HG02938 (cell line): ENCODE data around the gene ADAM11.
"Not testable (repeated sequence)": the region's sequence is repeated elsewhere in the genome, so short reads cannot be mapped to it uniquely, and the experiment has no call there.

Experiments
- ATAC-seq: cut with Tn5 transposase; IDR thresholded peaks from one replicate; pipeline ENCODE4 v1.9.1; 2021; ENCODE audit warnings: mild to moderate bottlenecking, moderate library complexity; ENCODE audit not compliant: unreplicated experiment

ADAM11 gene, protein sequence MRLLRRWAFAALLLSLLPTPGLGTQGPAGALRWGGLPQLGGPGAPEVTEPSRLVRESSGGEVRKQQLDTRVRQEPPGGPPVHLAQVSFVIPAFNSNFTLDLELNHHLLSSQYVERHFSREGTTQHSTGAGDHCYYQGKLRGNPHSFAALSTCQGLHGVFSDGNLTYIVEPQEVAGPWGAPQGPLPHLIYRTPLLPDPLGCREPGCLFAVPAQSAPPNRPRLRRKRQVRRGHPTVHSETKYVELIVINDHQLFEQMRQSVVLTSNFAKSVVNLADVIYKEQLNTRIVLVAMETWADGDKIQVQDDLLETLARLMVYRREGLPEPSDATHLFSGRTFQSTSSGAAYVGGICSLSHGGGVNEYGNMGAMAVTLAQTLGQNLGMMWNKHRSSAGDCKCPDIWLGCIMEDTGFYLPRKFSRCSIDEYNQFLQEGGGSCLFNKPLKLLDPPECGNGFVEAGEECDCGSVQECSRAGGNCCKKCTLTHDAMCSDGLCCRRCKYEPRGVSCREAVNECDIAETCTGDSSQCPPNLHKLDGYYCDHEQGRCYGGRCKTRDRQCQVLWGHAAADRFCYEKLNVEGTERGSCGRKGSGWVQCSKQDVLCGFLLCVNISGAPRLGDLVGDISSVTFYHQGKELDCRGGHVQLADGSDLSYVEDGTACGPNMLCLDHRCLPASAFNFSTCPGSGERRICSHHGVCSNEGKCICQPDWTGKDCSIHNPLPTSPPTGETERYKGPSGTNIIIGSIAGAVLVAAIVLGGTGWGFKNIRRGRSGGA

DNA sequence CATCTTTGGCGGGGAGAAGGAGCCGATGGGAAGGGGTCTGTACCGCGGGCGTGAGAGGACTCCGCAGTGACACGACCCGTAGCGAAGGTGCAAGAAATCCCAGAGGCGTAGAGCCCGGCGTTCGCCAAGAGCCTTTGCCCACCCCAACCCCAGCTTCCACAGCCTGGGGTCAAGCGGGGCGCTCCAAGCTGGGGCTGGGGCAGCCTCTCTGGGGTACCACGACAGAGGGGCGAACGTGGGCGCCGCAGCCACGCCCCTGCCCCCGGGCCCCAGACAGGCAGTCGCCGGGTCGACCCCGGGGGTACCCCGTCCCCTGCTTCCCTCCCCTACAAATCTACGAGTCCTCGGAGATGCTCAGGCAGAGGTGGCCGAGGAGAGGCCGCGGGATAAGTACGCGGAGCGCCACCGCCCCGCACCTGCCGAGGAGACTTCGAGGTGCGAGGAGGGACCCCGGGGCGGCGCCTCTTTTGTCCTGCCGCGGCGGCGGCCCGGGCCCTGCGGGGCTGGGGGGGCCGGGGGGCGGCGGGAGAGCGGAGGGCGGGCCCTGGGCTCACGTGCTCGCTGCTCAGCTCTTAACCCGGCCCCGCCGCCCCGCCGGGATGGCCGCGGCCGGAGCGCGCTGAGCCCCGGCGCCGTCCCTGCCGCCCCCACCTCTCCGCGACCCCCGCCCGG lies at the start of gene ADAM11:
TSS of gene ADAM11 (plus strand) at position 575 of the 672 bp plus-strand sequence. CDS start 212 bp downstream, outside the sequence.
- ATAC-seq = no peak

DNA sequence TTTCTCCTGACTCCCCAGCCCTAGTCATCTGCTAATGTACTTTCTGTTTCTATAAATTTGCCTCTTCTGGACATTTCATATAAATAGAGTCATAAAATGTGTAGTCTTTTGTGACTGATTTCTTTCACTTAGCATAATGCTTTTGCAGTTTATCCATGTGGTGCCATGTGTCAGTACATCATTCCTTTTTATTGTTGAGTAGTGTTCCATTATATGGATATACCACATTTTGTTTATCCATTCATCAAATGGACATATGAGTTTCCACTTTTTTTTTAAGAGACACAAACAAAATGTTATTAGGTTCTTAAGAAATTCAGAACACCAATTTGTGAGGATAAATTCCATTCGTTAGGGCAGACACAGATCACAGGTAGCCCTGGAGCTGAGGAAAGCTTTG lies 39.3 kb upstream of the ADAM11 start:
- no peak for ATAC-seq

DNA sequence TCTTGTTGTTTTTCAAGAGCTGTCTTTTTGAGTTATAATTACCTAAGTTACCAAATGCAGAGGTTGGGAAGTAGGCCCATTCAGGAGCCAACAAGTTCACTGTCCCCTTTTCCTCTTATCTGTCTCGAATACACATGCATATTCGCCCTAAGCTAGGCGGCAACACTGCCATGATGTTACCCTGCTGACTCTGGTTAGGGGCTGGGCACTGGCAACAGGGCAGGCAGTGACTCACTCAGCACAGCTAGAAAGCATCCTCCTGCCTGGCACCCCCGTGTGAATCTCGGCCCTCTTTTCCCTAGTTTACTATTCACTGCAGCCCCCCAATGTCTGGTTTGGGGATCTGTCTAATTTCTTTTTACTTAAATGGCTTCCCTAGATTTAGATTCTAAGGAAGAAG lies 36.5 kb upstream of the ADAM11 start:
- no peak for ATAC-seq

DNA sequence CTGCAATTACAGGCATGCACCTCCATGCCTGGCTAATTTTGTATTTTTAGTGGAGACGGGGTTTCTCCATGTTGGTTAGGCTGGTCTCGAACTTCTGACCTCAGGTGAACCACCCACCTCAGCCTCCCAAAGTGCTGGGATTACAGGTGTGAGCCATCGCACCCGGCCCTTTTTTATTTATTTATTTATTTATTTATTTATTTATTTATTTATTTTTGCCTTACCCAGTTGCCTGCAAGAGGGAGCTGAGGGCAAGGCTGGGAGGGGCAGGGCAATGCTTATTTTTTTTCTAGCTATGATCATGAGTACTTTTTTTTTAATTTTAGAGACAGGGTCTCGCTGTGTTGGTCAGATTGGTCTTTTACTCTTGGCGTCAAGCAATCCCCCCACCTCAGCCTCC lies 32.7 kb upstream of the ADAM11 start:
- ATAC-seq = not testable (repeated sequence)

DNA sequence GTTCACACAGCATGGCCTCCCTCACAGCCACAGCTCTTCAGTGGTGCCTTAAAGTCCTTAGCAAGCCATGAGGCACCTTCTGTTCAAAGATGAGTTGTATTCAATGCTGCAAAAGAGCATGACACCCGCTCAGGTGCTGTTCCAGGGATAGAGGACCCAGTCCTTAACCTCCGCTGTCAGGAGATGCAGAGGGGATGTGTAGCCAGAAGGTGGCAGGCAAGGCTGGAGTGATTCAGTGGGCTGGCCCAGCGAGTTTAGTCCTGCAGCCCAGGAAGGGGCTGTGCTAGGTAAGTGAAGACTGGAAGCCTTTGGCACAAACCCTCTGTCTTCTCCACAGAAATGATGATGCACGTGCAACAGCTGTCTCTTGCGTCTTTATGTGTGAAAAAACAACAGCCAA lies 25.0 kb upstream of the ADAM11 start:
- ATAC-seq = no peak

DNA sequence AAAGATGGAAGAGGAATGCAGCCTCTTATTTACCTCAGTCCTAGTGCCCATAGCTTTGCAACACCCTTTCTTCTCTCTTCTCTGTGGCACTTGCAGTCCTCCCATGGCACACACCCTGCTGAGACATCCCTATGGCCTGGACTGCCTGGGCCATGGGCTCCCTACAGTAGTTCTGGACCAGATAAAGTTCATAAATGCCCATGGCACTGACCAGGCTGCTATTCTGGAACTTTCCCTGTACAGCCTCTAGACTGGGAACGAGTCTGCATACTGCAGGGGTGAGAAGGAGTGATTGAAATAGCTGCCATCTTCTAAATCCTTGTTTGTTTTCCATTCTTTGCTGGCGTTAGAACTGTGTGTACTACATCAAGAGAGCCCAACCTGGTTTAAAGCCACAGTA lies 24.5 kb upstream of the ADAM11 start:
- ATAC-seq = no peak

DNA sequence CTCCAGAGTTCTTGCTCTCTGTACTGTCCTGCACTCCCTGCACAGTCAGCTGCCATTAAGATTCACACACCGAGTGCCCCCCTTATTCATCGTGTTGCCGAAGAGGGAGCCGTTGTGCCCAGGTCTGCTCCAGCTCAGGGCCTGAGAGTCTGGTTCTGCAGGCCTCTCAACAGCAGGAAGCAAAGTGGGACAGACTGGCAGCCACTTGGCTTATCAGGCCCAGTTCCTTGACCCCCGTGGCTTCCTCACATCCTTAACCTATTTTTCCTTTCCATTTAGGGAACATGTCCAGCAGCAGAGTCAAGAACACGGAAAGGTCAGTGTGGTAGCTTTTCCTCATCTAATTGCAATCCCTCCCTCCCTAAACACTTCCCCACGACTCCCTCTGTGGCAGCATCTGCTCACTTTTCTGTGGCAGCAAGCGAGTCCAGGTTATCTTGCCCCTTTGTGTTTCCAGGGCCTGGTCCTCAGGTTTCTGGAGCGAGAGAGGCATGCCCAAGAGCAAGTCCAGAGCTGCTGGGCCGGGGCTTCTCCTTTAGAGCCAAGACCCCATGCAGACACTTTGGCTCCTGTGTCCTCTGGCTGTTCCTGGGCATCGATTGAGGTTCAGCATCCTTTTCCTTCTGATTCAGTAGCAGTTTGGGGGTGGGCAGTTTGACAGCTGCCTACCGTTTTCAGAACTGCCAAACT lies 22.1 kb upstream of the ADAM11 start:
- no peak for ATAC-seq

DNA sequence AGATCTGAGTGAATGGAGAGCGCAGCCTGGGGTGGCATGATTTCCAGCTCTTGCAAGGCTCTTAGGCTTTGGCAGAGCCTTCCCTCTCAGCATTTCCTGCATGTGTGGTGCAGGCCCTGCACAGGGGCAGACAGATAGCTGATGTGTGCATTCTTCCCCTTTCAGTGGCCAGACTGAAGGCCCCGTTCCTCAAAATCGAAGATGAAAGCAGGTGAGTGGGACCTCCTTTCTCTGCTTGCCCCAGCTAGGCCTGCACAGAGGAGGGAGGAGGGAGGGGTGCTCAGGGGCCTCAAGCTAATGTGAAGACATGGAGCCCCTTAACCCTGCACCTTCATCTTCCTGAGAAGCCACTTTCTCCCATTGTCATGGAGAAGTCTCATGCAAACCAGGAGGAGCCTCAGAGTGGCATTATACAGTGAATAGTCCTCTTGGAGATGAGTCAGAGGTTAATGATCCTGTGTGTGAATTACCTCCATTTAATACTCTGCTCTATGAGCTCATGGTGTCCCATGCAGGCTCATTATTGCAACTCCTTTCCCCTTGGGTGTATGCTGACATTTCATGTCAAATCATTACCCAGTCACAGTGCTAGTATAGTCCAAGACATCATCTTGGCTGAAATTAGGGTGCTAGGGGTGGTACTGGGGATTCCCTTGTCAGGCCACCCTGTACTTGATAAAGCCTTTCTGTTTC lies 20.4 kb upstream of the ADAM11 start:
- ATAC-seq = no peak

DNA sequence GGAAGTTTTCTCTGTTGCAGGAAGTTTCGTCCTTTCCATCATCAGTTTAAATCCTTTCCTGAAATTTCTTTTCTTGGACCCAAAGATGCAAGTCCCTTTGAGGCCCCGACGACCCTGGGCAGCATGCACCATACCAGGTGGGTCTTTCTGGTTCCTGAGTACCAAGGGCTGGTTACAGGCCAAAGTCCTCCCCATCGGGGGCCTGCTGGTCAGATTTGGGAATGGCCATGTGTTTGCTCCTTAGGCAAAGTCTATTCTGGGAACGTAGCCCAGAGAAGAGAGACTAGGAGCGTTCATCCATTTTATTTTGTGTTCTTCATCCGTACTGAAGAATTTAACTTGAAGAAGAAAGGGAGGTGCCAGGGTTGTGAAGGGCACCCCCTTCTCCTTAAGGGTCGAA lies 17.5 kb upstream of the ADAM11 start:
- ATAC-seq = no peak

DNA sequence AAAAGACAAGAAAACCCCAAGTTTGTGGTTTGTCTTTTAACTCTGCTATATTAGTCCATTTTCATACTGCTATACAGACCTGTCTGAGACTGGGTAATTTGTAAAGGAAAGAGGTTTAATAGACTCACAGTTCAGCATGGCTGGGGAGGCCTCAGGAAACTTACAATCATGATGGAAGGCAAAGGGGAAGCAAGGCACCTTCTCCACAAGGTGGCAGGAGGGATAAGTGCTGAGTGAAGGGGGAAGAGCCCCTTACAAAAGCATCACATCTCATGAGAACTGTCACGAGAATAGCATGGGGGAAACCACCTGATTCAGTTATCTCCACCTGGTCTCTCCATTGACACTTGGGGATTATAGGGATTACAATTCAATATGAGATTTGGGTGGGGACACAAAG lies 13.5 kb upstream of the ADAM11 start:
- no peak for ATAC-seq

DNA sequence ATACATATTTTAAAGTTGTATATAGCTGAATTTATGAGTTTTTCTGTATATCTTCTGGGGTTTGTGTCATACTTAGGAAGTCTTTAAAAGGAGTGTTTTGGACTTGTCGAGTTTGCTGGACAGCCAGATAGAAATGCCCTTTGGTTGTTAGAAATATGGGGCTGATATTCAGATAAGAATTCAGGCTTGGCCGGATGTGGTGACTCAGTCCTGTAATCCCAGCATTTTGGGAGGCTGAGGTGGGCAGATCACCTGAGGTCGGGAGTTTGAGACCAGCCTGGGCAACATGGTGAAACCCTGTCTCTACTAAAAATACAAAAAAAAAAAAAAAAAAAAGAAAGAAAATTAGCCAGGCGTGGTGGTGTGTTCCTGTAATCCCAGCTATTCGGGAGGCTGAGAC lies 13.1 kb upstream of the ADAM11 start:
- not testable (repeated sequence) for ATAC-seq

DNA sequence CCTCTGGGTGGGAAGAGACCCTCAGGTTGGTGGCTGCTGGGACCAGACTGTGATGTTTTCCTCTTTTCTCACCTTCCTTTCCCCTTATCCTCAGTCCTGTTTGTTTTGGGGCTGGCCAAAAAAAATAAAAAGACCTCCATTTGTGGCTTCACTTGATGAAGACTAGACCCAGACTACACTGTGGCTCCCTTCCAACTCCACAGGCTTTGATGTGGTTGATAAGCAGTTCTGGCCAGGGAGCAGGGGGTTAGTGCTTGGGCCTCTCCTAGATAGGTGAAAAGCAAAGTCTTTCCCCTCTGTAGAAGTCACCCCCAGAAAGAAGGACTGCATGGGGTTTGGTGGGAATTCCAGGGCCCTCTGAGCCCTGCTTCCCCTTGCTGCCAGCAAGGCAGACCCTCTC lies 11.2 kb upstream of the ADAM11 start:
- ATAC-seq = no peak

DNA sequence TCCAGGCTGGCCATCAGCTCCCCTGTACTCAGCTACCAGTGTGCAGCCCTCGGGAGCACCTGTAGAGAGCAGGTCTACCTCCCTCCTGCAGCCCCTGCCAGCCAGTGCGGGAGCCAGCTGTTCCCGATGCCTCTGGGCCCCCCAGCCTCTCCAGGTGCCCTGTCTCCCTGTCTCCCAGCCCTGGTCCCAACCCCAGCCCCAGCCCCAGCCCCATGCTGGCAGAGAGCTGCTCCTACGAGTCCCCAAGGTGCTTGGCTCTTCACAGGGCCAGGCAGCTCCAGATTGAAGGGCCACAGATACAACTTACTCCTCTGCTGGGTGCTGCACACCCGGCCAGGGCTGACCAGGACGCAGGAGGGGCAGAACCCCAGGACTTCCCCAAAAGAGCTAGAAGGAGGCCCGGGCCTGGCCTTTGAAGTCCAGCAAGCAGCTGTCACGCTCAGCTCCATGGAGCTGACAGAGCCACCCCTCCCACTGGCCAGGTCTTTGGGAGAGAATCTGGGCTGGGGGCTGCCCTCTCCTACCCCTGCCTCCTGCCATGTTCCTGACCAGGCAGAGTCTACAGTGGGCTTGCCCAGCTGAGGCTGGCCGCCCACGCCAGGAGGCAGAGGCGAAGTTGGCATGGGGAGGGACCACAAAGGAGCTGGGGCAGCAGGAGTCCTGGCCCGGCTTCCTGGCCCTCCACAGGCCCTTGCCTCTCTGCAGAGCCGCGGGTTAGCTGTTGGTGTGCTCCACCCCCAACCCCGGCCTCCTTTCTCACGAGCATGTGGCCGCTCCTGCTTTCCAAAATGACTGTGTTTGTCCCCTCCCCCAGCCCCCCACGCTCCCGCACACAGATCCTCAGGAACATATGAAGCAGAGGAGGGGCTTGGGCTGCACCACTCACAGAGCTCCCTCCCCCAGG lies 9.5 kb upstream of the ADAM11 start:
- ATAC-seq = no peak

DNA sequence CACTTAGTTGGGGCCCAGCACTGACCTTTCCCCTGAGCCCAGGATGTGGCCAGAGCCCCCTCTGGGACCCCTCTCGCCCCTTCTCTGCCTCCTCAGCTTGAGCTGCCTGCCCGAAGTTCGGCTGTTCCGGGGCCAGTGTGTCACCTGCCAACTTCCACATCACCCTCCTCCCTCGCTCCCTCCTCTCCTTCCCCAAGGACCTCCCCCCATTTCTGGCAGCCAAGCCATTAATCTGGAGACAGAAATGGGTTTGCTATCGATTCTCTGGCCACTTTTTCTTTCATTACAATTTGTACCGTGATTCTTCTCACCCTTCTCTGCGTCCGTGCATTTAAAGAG lies 8.8 kb upstream of the ADAM11 start:
- no peak for ATAC-seq

DNA sequence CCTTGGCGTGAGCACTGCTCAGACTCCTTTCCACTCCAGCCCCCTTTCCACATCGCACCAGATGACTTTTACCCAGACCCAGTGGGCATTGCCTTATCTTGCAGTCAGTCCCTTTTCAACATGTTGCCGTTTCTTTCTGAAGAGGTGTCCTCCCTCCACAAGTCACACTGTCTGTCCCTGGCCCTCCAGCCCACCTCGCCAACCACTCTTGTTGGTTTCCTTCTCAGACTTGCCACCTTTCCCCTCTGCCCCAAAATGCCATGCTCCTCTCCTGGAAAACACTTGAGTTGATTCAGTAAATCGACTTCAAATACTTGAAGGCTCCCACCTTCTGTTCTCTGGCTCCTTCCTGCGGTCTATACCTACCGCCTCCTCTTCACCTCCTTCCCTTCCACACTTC lies 7.5 kb upstream of the ADAM11 start:
- no peak for ATAC-seq

DNA sequence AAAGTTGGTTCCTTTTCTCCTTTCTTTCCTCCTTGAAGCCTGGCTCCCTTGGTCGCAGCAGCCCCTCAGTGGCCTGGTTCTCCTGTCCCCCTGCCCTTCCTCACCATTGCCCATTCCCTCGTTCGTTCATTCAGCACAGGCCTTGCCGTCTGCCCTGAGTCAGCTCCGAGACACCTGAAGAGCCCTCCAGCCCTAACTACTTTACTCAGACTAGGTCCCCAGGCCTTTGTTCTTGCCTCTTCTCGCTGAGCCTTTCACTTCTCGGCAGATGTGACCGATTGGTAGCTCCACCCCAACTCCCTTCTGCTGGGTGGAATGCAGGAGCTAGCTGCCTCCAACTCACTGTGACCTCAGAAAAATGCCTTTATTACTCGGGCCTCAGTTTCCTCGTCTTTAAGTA lies 7.0 kb upstream of the ADAM11 start:
- ATAC-seq = no peak

DNA sequence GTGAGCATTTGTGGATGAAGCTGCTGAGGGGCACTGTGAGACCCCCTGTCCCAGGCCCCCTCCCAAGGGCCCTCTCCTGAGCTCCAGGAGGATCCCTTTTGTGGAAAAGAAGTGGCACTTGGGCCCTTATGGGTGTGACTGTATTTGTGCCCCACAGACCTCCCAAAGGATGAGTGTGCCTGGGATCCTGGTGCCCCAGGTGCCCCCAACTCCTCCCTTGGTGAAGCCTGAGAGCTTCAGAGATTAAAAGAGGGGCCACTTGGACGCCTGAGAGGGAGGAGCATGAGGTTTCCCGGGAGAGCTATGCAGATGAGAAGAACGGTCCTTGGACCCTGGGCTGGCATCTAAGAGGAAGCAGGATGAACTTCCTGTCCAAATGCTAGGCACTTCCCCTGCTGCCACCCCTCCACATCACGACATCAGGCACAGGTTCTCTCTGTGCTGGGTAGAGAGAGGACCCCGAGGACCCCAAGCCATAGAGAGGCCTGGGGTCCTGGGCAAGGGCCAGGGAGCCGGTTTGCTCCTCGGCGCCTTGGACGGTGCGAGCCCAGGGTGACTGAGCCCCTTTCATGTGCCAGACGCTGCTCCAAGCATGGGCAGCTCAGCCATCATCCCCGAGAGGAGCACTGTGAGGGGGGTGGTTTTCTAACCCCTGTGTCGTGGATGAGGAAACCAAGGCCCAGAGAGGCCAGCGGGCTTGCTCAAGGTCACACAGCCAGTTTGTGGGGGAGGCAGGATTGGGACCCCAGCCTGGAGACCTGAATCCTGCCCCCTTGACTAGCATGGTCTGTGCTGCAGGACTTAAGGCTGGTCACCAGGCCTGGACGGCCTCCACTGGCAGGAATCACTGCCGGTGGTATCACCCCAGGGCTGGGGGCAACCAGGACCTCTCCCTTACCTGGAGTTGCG lies 5.6 kb upstream of the ADAM11 start:
- ATAC-seq = no peak

DNA sequence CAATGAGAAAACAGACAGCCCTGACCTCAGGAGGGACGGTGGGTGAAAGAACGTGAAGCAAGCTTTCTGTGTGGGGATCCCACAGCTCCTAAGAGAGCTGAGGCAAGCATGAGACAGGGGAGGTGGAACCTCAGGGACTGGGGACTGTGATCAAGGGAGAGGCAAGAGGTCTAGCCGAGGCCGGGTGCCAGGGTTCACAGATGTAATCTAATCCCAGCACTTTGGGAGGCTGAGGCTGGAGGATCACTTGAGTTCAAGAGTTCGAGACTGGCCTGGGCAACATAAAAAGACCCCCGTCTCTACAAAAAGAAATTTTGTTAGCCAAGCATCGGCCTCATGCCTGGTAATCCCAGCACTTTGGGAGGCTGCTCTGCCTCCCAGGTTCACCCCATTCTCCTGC lies 4.5 kb upstream of the ADAM11 start:
- ATAC-seq = no peak

DNA sequence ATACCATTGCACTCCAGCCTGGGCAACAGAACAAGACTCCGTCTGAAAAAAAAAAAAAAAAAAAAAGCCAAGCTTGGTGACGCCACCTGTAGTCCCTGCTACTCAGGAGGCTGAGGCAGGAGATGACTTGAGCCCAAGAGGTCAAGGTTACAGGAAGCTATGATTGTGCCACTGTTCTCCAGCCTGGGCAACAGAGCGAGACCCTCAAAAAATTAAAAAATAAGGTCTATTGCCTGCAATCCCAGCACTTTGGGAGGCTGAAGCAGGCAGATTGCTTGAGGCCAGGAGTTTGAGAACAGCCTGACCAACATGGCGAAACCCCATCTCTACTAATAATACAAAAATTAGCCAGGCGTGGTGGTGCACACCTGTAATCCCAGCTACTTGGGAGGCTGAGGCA lies 3.6 kb upstream of the ADAM11 start:
- ATAC-seq = not testable (repeated sequence)
